B cell (primary cell): Measurements from ENCODE around the gene GUCY1B1. TPM values are rescaled to one million over a fixed set of nuclear protein-coding genes. Genes with fewer than 3 reads are reported as not detected.

Experiments
- ATAC-seq: fragments of 200-7000 bp; cut with Tn5 transposase; one replicate; pipeline ENCODE4 v1.10.0; 2021; ENCODE audit warnings: low read depth, mild to moderate bottlenecking, moderate number of reproducible peaks, moderate library complexity
- CTCF ChIA-PET: fragments of 350-600 bp; sonication (Branson Sonifier 250); formaldehyde crosslinking; loops from one replicate; lab custom pipeline; 2021; ENCODE audit warnings: antibody characterized with exemption, inconsistent platforms; lab: Charles Lee
- POLR2A ChIA-PET: fragments of 350-600 bp; sonication (Branson Sonifier 250); formaldehyde crosslinking; loops from one replicate; lab custom pipeline; 2021; ENCODE audit warnings: antibody characterized with exemption; lab: Charles Lee
- DNase-seq: peaks from one replicate; pipeline ENCODE4 v3.0.0; 2013
- H2AFZ ChIP-seq: 2 replicates; pipeline ENCODE4 v1.6.1; 2012; ENCODE audit warnings: mild to moderate bottlenecking, low read depth, low read length; ENCODE audit not compliant: insufficient read depth, poor library complexity, severe bottlenecking
- H3K27ac ChIP-seq, 2 donors: 1 replicate in 1 of 2; 2 replicates in 1 of 2; pipeline ENCODE4 v1.5.1; 2012 to 2013; ENCODE audit warnings: low read length in 2 of 2, mild to moderate bottlenecking in 2 of 2, moderate library complexity in 1 of 2
- H3K27me3 ChIP-seq, 4 experiments: fragments of 200-600 bp in 1 of 4; sonication (generic) in 1 of 4; replicated peaks in 1 of 4; 1 replicate in 2 of 4; 2 replicates in 2 of 4; pipeline versions ENCODE4 v1.6.1 to v1.7.0; 2013 to 2016; ENCODE audit warnings: low read length in 3 of 4, mild to moderate bottlenecking in 2 of 4, mixed read lengths in 1 of 4, moderate library complexity in 1 of 4; ENCODE audit not compliant: insufficient read depth in 4 of 4, control insufficient read depth in 3 of 4; ENCODE audit errors: control extremely low read depth in 1 of 4
- H3K36me3 ChIP-seq, 2 experiments: replicated peaks in 1 of 2; 1 replicate in 1 of 2; 2 replicates in 1 of 2; pipeline versions ENCODE4 v1.6.1 to v1.7.1; 2013; ENCODE audit warnings: low read length in 1 of 2; ENCODE audit not compliant: insufficient read depth in 2 of 2, control insufficient read depth in 1 of 2; ENCODE audit errors: control extremely low read depth in 1 of 2, extremely low read depth in 1 of 2
- H3K4me1 ChIP-seq, 2 donors: fragments of 200-600 bp in 1 of 2; sonication (generic) in 1 of 2; 1 replicate in 1 of 2; 2 replicates in 1 of 2; pipeline versions ENCODE4 v1.5.1 to v1.6.1; 2013 to 2017; ENCODE audit warnings: low read length in 2 of 2; ENCODE audit not compliant: control insufficient read depth in 2 of 2, insufficient read depth in 2 of 2
- H3K4me2 ChIP-seq: replicated peaks from 2 replicates; pipeline ENCODE3; 2012; ENCODE audit warnings: mild to moderate bottlenecking, low read depth, low read length; ENCODE audit not compliant: poor library complexity, severe bottlenecking
- H3K4me3 ChIP-seq, 5 experiments: fragments of 200-600 bp in 1 of 5; sonication (generic) in 1 of 5; 1 replicate in 3 of 5; 2 replicates in 2 of 5; pipeline versions ENCODE4 v1.5.1 to v1.7.0; 2011 to 2016; ENCODE audit warnings: low read length in 4 of 5, mild to moderate bottlenecking in 4 of 5, low read depth in 2 of 5, control low read depth in 1 of 5, moderate library complexity in 1 of 5; ENCODE audit not compliant: insufficient read depth in 1 of 5; ENCODE audit errors: control extremely low read depth in 1 of 5, extremely low read depth in 1 of 5
- H3K79me2 ChIP-seq: fragments of 200-600 bp; sonication (generic); one replicate; pipeline ENCODE4 v1.6.0; 2016; ENCODE audit warnings: low read length; ENCODE audit not compliant: control insufficient read depth, insufficient read depth
- H3K9ac ChIP-seq: fragments of 200-600 bp; sonication (generic); 2 replicates; pipeline ENCODE4 v1.6.1; 2017; ENCODE audit warnings: mild to moderate bottlenecking, low read length, moderate library complexity
- H3K9me3 ChIP-seq, 3 donors: one replicate each; pipeline versions ENCODE4 v1.6.1 to v1.7.1; 2013; ENCODE audit warnings: low read length in 2 of 3; ENCODE audit not compliant: control insufficient read depth in 2 of 3, insufficient read depth in 1 of 3; ENCODE audit errors: control extremely low read depth in 1 of 3
- H4K20me1 ChIP-seq: 2 replicates; pipeline ENCODE4 v1.6.0; 2012; ENCODE audit warnings: mild to moderate bottlenecking, low read length; ENCODE audit not compliant: insufficient read depth, control insufficient read depth, poor library complexity, severe bottlenecking
- H3K27ac Mint-ChIP-seq: one replicate; pipeline ENCODE4 v1.8.0; 2021; ENCODE audit warnings: mixed read lengths
- H3K27me3 Mint-ChIP-seq: one replicate; pipeline ENCODE4 v1.8.0; 2021; ENCODE audit warnings: mixed read lengths
- H3K4me1 Mint-ChIP-seq: one replicate; pipeline ENCODE4 v1.8.0; 2021; ENCODE audit warnings: mixed read lengths
- H3K4me3 Mint-ChIP-seq: one replicate; pipeline ENCODE4 v1.8.0; 2021; ENCODE audit warnings: mixed read lengths
- H3K9me3 Mint-ChIP-seq: one replicate; pipeline ENCODE4 v1.8.0; 2022; ENCODE audit warnings: mixed read lengths; ENCODE audit not compliant: insufficient read depth
- CTCF ChIP-seq: fragments of 200-600 bp; IDR thresholded peaks from one replicate; pipeline ENCODE4 v1.8.0; 2022; ENCODE audit warnings: antibody characterized with exemption, mild to moderate bottlenecking
- EZH2 ChIP-seq: IDR thresholded peaks from 2 replicates; pipeline ENCODE4 v1.6.1; 2012; ENCODE audit warnings: borderline replicate concordance, low read depth, mild to moderate bottlenecking, moderate library complexity, low read length; ENCODE audit not compliant: insufficient read depth, poor library complexity, severe bottlenecking
- WGBS: methylation state at CpG from one replicate; pipeline ENCODE4 v1.1.5; 2013; ENCODE audit warnings: missing lambda C conversion rate; ENCODE audit not compliant: insufficient coverage; 5-methylcytosine and 5-hydroxymethylcytosine counted together
- intact Hi-C: fragments of 100-400 bp; cut with micrococcal nuclease; formaldehyde crosslinking; loops from one replicate; pipeline ENCODE4 v1.10.0; 2022
- polyA plus RNA-seq: library from polyadenylated mRNA; depleted of rRNA; stranded (reverse); fragments of >200 nt; gene quantifications from 2 replicates; pipeline ENCODE4 v1.2.3, GENCODE V29; 2012
- total RNA-seq, 2 donors: library from RNA; stranded (reverse); fragments of 120-200 nt in 1 of 2; gene quantifications; 1 replicate in 1 of 2; 2 replicates in 1 of 2; pipeline versions ENCODE4 v1.2.3 to v1.2.4, GENCODE V29; 2013 to 2022

The GUCY1B1 gene
- total and polyA plus RNA-seq, 2 donors (not counting 1 experiment from before 2014, with no cell fraction given): 0.09 to 0.10 TPM

GRCh38 chr4:155855897-155856296 lies 97.1 kb downstream of the GUCY1B1 start:
- POLR2A ChIA-PET: no interaction called here
- Histone ChIP-seq H3K27me3 (no peaks in the 10 kb centered on the region), H3K36me3 (no peaks in the 10 kb centered on the region), H3K4me2 (no peak overlapping the region), H3K79me2 (no peaks in the 10 kb centered on the region), H3K9ac (no peak overlapping the region), H3K4me3 (no peak overlapping the region), H3K27ac (no peak overlapping the region), H3K9me3 (no peaks in the 10 kb centered on the region), H2AFZ (no peak overlapping the region), H3K4me1 (no peaks in the 10 kb centered on the region), H4K20me1 (no peaks in the 10 kb centered on the region)
- no peak overlapping the region for H3K4me3 Mint-ChIP-seq
- no peaks in the 10 kb centered on the region for H3K9me3 Mint-ChIP-seq
- no peak for TF ChIP-seq EZH2
- TF ChIP-seq CTCF: no peak
- intact Hi-C loops: no loop called here
- H3K27ac Mint-ChIP-seq: no peak overlapping the region
- WGBS: no CpG with 5 or more reads among the region's 2 CpGs
- CTCF ChIA-PET: no interaction called here
- no peaks in the 10 kb centered on the region for H3K4me1 Mint-ChIP-seq
- DNase-seq (no peak), ATAC-seq (no peak)
- H3K27me3 Mint-ChIP-seq: no peaks in the 10 kb centered on the region

Other genes with a start within 250 kb of the GUCY1B1 start
- gene GUCY1A1, start 92.2 kb upstream of the GUCY1B1 start, total RNA-seq: 0.10 and 0.25 TPM in 2 replicates
- 0.12 and 0.40 TPM in 2 replicates for gene GUCY1A1, start 92.2 kb upstream of the GUCY1B1 start, polyA plus RNA-seq
- gene ASIC5, start 107.3 kb downstream of the GUCY1B1 start, total RNA-seq: not detected in 2 replicates
- not detected in 2 replicates for gene ASIC5, start 107.3 kb downstream of the GUCY1B1 start, polyA plus RNA-seq
- gene TDO2, start 144.7 kb downstream of the GUCY1B1 start, total RNA-seq: not detected in 2 replicates
- gene TDO2, start 144.7 kb downstream of the GUCY1B1 start, polyA plus RNA-seq: not detected in 2 replicates
- gene CTSO, start 194.8 kb downstream of the GUCY1B1 start, total RNA-seq: 14.0 and 15.5 TPM in 2 replicates
- 7.7 and 8.5 TPM in 2 replicates for gene CTSO, start 194.8 kb downstream of the GUCY1B1 start, polyA plus RNA-seq